ENCODE results near the gene MCM3AP. TPM values are rescaled to one million over a fixed set of nuclear protein-coding genes. Genes with fewer than 3 reads are reported as not detected.

Gene MCM3AP
- polyA plus RNA-seq (2013, experiment 1 of 4): 117 TPM
- polyA plus RNA-seq (2013, experiment 2 of 4): 117 TPM
- 94.0 TPM for polyA plus RNA-seq (2013, experiment 3 of 4)
- 101 TPM for polyA plus RNA-seq (2013, experiment 4 of 4)

- 52 to 53% methylated on average over 6 of the region's 6 CpGs for WGBS, 2 experiments
- peak within 1 kb of the TSS; percentile 91 for H3K27ac ChIP-seq (ENCODE audit: insufficient read depth, low read depth, low read length, poor library complexity, severe bottlenecking)
- no peaks in the 10 kb centered on the region for H3K27me3 ChIP-seq (ENCODE audit: control insufficient read depth, insufficient read depth, low read length, poor library complexity, severe bottlenecking)
- H3K4me3 ChIP-seq (ENCODE audit: insufficient read depth, low read depth, low read length): peak within 1 kb of the TSS; percentile 86
- H3K36me3 ChIP-seq (ENCODE audit: control insufficient read depth, insufficient read depth, low read length): peaks cover 15% of the 10 kb centered on the region
- no peaks in the 10 kb centered on the region for H3K9me3 ChIP-seq (ENCODE audit: control insufficient read depth, low read length)
- H3K4me1 ChIP-seq (ENCODE audit: control insufficient read depth, insufficient read depth, low read length): peaks cover 12% of the 10 kb centered on the region
Measured at GRCh38 chr21:46285206-46285661, at the start of gene MCM3AP. MCM3AP (minus strand) TSS chr21:46285611; CDS start chr21:46285286, 325 bp downstream.

- no peak overlapping the region for H3K4me3 ChIP-seq (ENCODE audit: insufficient read depth, low read depth, low read length)
- WGBS, 2 experiments: 91 to 95% methylated on average over 12 of the region's 12 CpGs
- H3K36me3 ChIP-seq (ENCODE audit: control insufficient read depth, insufficient read depth, low read length): peaks cover 10% of the 10 kb centered on the region
- no peaks in the 10 kb centered on the region for H3K4me1 ChIP-seq (ENCODE audit: control insufficient read depth, insufficient read depth, low read length)
- H3K27ac ChIP-seq (ENCODE audit: insufficient read depth, low read depth, low read length, poor library complexity, severe bottlenecking): no peak overlapping the region
- H3K9me3 ChIP-seq (ENCODE audit: control insufficient read depth, low read length): no peaks in the 10 kb centered on the region
- H3K27me3 ChIP-seq (ENCODE audit: control insufficient read depth, insufficient read depth, low read length, poor library complexity, severe bottlenecking): no peaks in the 10 kb centered on the region
Measured at GRCh38 chr21:46334351-46335140, 49.1 kb upstream of the MCM3AP start.

- Histone ChIP-seq H3K9me3 (ENCODE audit: control insufficient read depth, low read length) (no peaks in the 10 kb centered on the region), H3K4me1 (ENCODE audit: control insufficient read depth, insufficient read depth, low read length) (no peaks in the 10 kb centered on the region), H3K36me3 (ENCODE audit: control insufficient read depth, insufficient read depth, low read length) (peaks cover 10% of the 10 kb centered on the region), H3K27me3 (ENCODE audit: control insufficient read depth, insufficient read depth, low read length, poor library complexity, severe bottlenecking) (no peaks in the 10 kb centered on the region), H3K4me3 (ENCODE audit: insufficient read depth, low read depth, low read length) (no peak overlapping the region), H3K27ac (ENCODE audit: insufficient read depth, low read depth, low read length, poor library complexity, severe bottlenecking) (no peak overlapping the region)
- WGBS, 2 experiments: 93 to 95% methylated on average over 2 of the region's 2 CpGs
Measured at GRCh38 chr21:46329796-46330195, 44.4 kb upstream of the MCM3AP start.

GRCh38 chr21:46328151-46328550 is 42.7 kb upstream of the MCM3AP start:
- no peaks in the 10 kb centered on the region for H3K9me3 ChIP-seq (ENCODE audit: control insufficient read depth, low read length)

GRCh38 chr21:46327711-46328110 is 42.3 kb upstream of the MCM3AP start:
- Histone ChIP-seq H3K27me3 (ENCODE audit: control insufficient read depth, insufficient read depth, low read length, poor library complexity, severe bottlenecking) (no peaks in the 10 kb centered on the region), H3K36me3 (ENCODE audit: control insufficient read depth, insufficient read depth, low read length) (peaks cover 10% of the 10 kb centered on the region), H3K9me3 (ENCODE audit: control insufficient read depth, low read length) (no peaks in the 10 kb centered on the region), H3K4me1 (ENCODE audit: control insufficient read depth, insufficient read depth, low read length) (no peaks in the 10 kb centered on the region), H3K27ac (ENCODE audit: insufficient read depth, low read depth, low read length, poor library complexity, severe bottlenecking) (no peak overlapping the region), H3K4me3 (ENCODE audit: insufficient read depth, low read depth, low read length) (no peak overlapping the region)
- 93 to 96% methylated on average over 4 of the region's 4 CpGs for WGBS, 2 experiments

More at GRCh38 chr21:46328151-46328550, 42.7 kb upstream of the MCM3AP start:
- H3K4me3 ChIP-seq (ENCODE audit: insufficient read depth, low read depth, low read length): no peak overlapping the region
- 83 to 92% methylated on average over 5 of the region's 5 CpGs for WGBS, 2 experiments
- H3K27ac ChIP-seq (ENCODE audit: insufficient read depth, low read depth, low read length, poor library complexity, severe bottlenecking): no peak overlapping the region
- no peaks in the 10 kb centered on the region for H3K4me1 ChIP-seq (ENCODE audit: control insufficient read depth, insufficient read depth, low read length)
- no peaks in the 10 kb centered on the region for H3K27me3 ChIP-seq (ENCODE audit: control insufficient read depth, insufficient read depth, low read length, poor library complexity, severe bottlenecking)
- peaks cover 10% of the 10 kb centered on the region for H3K36me3 ChIP-seq (ENCODE audit: control insufficient read depth, insufficient read depth, low read length)

GRCh38 chr21:46326110-46326703 is 40.8 kb upstream of the MCM3AP start:
- Histone ChIP-seq H3K27me3 (ENCODE audit: control insufficient read depth, insufficient read depth, low read length, poor library complexity, severe bottlenecking) (no peaks in the 10 kb centered on the region), H3K9me3 (ENCODE audit: control insufficient read depth, low read length) (no peaks in the 10 kb centered on the region), H3K4me3 (ENCODE audit: insufficient read depth, low read depth, low read length) (no peak overlapping the region), H3K36me3 (ENCODE audit: control insufficient read depth, insufficient read depth, low read length) (peaks cover 10% of the 10 kb centered on the region), H3K27ac (ENCODE audit: insufficient read depth, low read depth, low read length, poor library complexity, severe bottlenecking) (no peak overlapping the region), H3K4me1 (ENCODE audit: control insufficient read depth, insufficient read depth, low read length) (peaks cover 10% of the 10 kb centered on the region)
- 93 to 94% methylated on average over 15 of the region's 15 CpGs for WGBS, 2 experiments

- Histone ChIP-seq H3K27me3 (ENCODE audit: control insufficient read depth, insufficient read depth, low read length, poor library complexity, severe bottlenecking) (no peaks in the 10 kb centered on the region), H3K4me1 (ENCODE audit: control insufficient read depth, insufficient read depth, low read length) (peaks cover 17% of the 10 kb centered on the region), H3K27ac (ENCODE audit: insufficient read depth, low read depth, low read length, poor library complexity, severe bottlenecking) (peak overlapping the region; percentile 63), H3K4me3 (ENCODE audit: insufficient read depth, low read depth, low read length) (peak overlapping the region; percentile 99), H3K36me3 (ENCODE audit: control insufficient read depth, insufficient read depth, low read length) (peaks cover 10% of the 10 kb centered on the region), H3K9me3 (ENCODE audit: control insufficient read depth, low read length) (no peaks in the 10 kb centered on the region)
- 11 to 12% methylated on average over 43 of the region's 43 CpGs for WGBS, 2 experiments
Measured at GRCh38 chr21:46325073-46325912, 39.9 kb upstream of the MCM3AP start.

GRCh38 chr21:46324390-46325072 is 39.1 kb upstream of the MCM3AP start:
- peaks cover 10% of the 10 kb centered on the region for H3K36me3 ChIP-seq (ENCODE audit: control insufficient read depth, insufficient read depth, low read length)
- peak overlapping the region; percentile 97 for H3K27ac ChIP-seq (ENCODE audit: insufficient read depth, low read depth, low read length, poor library complexity, severe bottlenecking)
- H3K4me1 ChIP-seq (ENCODE audit: control insufficient read depth, insufficient read depth, low read length): peaks cover 21% of the 10 kb centered on the region
- no peaks in the 10 kb centered on the region for H3K27me3 ChIP-seq (ENCODE audit: control insufficient read depth, insufficient read depth, low read length, poor library complexity, severe bottlenecking)
- peak overlapping the region; percentile 99 for H3K4me3 ChIP-seq (ENCODE audit: insufficient read depth, low read depth, low read length)
- no peaks in the 10 kb centered on the region for H3K9me3 ChIP-seq (ENCODE audit: control insufficient read depth, low read length)
- WGBS, 2 experiments: 0% methylated on average over 98 of the region's 98 CpGs

- Histone ChIP-seq H3K27ac (ENCODE audit: insufficient read depth, low read depth, low read length, poor library complexity, severe bottlenecking) (peak within 1 kb of the TSS; percentile 97), H3K36me3 (ENCODE audit: control insufficient read depth, insufficient read depth, low read length) (peaks cover 10% of the 10 kb centered on the region), H3K4me1 (ENCODE audit: control insufficient read depth, insufficient read depth, low read length) (peaks cover 28% of the 10 kb centered on the region), H3K9me3 (ENCODE audit: control insufficient read depth, low read length) (no peaks in the 10 kb centered on the region), H3K27me3 (ENCODE audit: control insufficient read depth, insufficient read depth, low read length, poor library complexity, severe bottlenecking) (no peaks in the 10 kb centered on the region), H3K4me3 (ENCODE audit: insufficient read depth, low read depth, low read length) (peak within 1 kb of the TSS; percentile 99)
- WGBS, 2 experiments: 0 to 1% methylated on average over 76 of the region's 76 CpGs
Measured at GRCh38 chr21:46323710-46324389, 38.4 kb upstream of the MCM3AP start, which contains the start of the genes C21orf58 and PCNT. C21orf58 (minus strand) TSS chr21:46323870; CDS start chr21:46322738, 1,132 bp downstream. PCNT (plus strand) TSS chr21:46324156; CDS start chr21:46324229, 73 bp downstream.

All from ectodermal cell (in vitro differentiated cells).